CD4-positive, CD25-positive, alpha-beta regulatory T cell (primary cell): ENCODE data around the gene PHTF2. TPM values are rescaled to one million over a fixed set of nuclear protein-coding genes. Genes with fewer than 3 reads are reported as not detected.

Experiments
- ATAC-seq, 2 donors: fragments of 150-1000 bp; cut with Tn5 transposase; one replicate each; pipeline ENCODE4 v1.10.0; 2021; ENCODE audit warnings: low read depth in 2 of 2, moderate number of reproducible peaks in 2 of 2, moderate library complexity in 1 of 2
- DNase-seq, 3 donors: peaks; one replicate each; pipeline versions ENCODE4 v3.0.0 to v3.0.0-alpha.2; 2012 to 2022; ENCODE audit warnings: mixed read lengths in 1 of 3
- H3K27ac ChIP-seq: one replicate; pipeline ENCODE4 v1.7.0; 2013; ENCODE audit warnings: mild to moderate bottlenecking, low read length; ENCODE audit not compliant: insufficient read depth, poor library complexity, severe bottlenecking
- H3K27me3 ChIP-seq: one replicate; pipeline ENCODE4 v1.7.0; 2013; ENCODE audit warnings: low read length; ENCODE audit not compliant: control insufficient read depth, insufficient read depth
- H3K36me3 ChIP-seq: one replicate; pipeline ENCODE4 v1.7.0; 2013; ENCODE audit warnings: mild to moderate bottlenecking, low read length, moderate library complexity; ENCODE audit not compliant: control insufficient read depth, insufficient read depth
- H3K4me1 ChIP-seq: 2 replicates; pipeline ENCODE4 v1.7.0; 2013; ENCODE audit warnings: mild to moderate bottlenecking, low read length; ENCODE audit not compliant: insufficient read depth, control insufficient read depth, poor library complexity, severe bottlenecking
- H3K4me3 ChIP-seq: one replicate; pipeline ENCODE4 v1.7.0; 2013; ENCODE audit warnings: low read depth, mild to moderate bottlenecking, low read length, moderate library complexity
- H3K9me3 ChIP-seq, 2 experiments: 1 replicate in 1 of 2; 2 replicates in 1 of 2; pipeline ENCODE4 v1.7.0; 2013; ENCODE audit warnings: low read length in 2 of 2, mild to moderate bottlenecking in 1 of 2, moderate library complexity in 1 of 2; ENCODE audit not compliant: control insufficient read depth in 2 of 2
- H3K27ac Mint-ChIP-seq, 3 donors: one replicate each; pipeline ENCODE4 v1.8.0; 2020 to 2022; ENCODE audit warnings: mild to moderate bottlenecking in 3 of 3, mixed read lengths in 3 of 3, moderate library complexity in 2 of 3
- H3K27me3 Mint-ChIP-seq: one replicate; pipeline ENCODE4 v1.8.0; 2022; ENCODE audit warnings: mild to moderate bottlenecking, mixed read lengths
- H3K36me3 Mint-ChIP-seq: one replicate; pipeline ENCODE4 v1.8.0; 2020; ENCODE audit warnings: mixed read lengths
- H3K4me1 Mint-ChIP-seq, 4 donors: one replicate each; pipeline ENCODE4 v1.8.0; 2020 to 2022; ENCODE audit warnings: mixed read lengths in 4 of 4, mild to moderate bottlenecking in 1 of 4
- H3K4me3 Mint-ChIP-seq, 4 donors: one replicate each; pipeline ENCODE4 v1.8.0; 2020 to 2022; ENCODE audit warnings: mild to moderate bottlenecking in 4 of 4, mixed read lengths in 4 of 4, moderate library complexity in 3 of 4
- H3K9me3 Mint-ChIP-seq, 7 donors: one replicate each; pipeline ENCODE4 v1.8.0; 2020 to 2022; ENCODE audit warnings: mixed read lengths in 7 of 7, mild to moderate bottlenecking in 3 of 7, moderate library complexity in 2 of 7
- polyA plus RNA-seq, 4 donors: library from polyadenylated mRNA; unstranded; fragments of 300-500 nt; fragmentation: Illumina TruSeq; gene quantifications; one replicate each; pipeline ENCODE4 v1.2.3, GENCODE V29; 2021
- total RNA-seq: library from RNA; stranded (reverse); gene quantifications from one replicate; pipeline ENCODE4 v1.2.3, GENCODE V29; 2022

The PHTF2 gene
- total and polyA plus RNA-seq, 5 donors from 2014 or later, result 25.0 to 77.9 (median 28.9) TPM

- DNase-seq (peak in 1 of 3 donors; percentile 79), ATAC-seq (peak; percentile 46 to 47)
- H3K27me3 ChIP-seq, result no peaks in the 10 kb centered on the region
- peaks cover 12% of the 10 kb centered on the region for H3K36me3 Mint-ChIP-seq
- H3K4me3 ChIP-seq, result peak overlapping the region; percentile 16
- H3K27me3 Mint-ChIP-seq, result no peaks in the 10 kb centered on the region
- peak overlapping the region; percentile 5 for H3K27ac ChIP-seq
- peaks cover 14% of the 10 kb centered on the region for H3K4me1 ChIP-seq
- H3K36me3 ChIP-seq, result peaks cover 10% of the 10 kb centered on the region
- H3K4me1 Mint-ChIP-seq, result peaks cover 16 to 41% (median 35%) of the 10 kb centered on the region in 4 donors
- peak overlapping the region in 3 of 4 donors; percentile 10 to 38 (median 33) for H3K4me3 Mint-ChIP-seq
- H3K9me3 Mint-ChIP-seq, result no peaks in the 10 kb centered on the region
- no peaks in the 10 kb centered on the region for H3K9me3 ChIP-seq
- peak overlapping the region in 1 of 3 donors; percentile 38 for H3K27ac Mint-ChIP-seq
These were observed 98.5 kb downstream of the PHTF2 start for GRCh38 chr7:77897004-77897547.

- Mint-ChIP-seq H3K4me3 (peak overlapping the region in 1 of 4 donors; percentile 78), H3K36me3 (peaks cover 21% of the 10 kb centered on the region), H3K9me3 (no peaks in the 10 kb centered on the region), H3K27ac (no peak overlapping the region), H3K4me1 (peaks cover 19 to 51% (median 48%) of the 10 kb centered on the region in 4 donors), H3K27me3 (no peaks in the 10 kb centered on the region)
- Histone ChIP-seq H3K4me3 (no peak overlapping the region), H3K27ac (no peak overlapping the region), H3K27me3 (no peaks in the 10 kb centered on the region), H3K9me3 (no peaks in the 10 kb centered on the region), H3K4me1 (peaks cover 26% of the 10 kb centered on the region), H3K36me3 (peaks cover 14% of the 10 kb centered on the region)
- ATAC-seq (no peak), DNase-seq (no peak)
These were observed 100.9 kb downstream of the PHTF2 start for GRCh38 chr7:77899516-77899915.

GRCh38 chr7:77903597-77903996 lies 105.0 kb downstream of the PHTF2 start:
- H3K36me3 Mint-ChIP-seq, result peaks cover 21% of the 10 kb centered on the region
- no peaks in the 10 kb centered on the region for H3K27me3 ChIP-seq
- no peaks in the 10 kb centered on the region for H3K9me3 ChIP-seq
- DNase-seq (peak in 1 of 3 donors; percentile 38), ATAC-seq (peak in 1 of 2 donors; percentile 64)
- peaks cover 12% of the 10 kb centered on the region for H3K4me1 ChIP-seq
- H3K4me3 ChIP-seq, result no peak overlapping the region
- H3K9me3 Mint-ChIP-seq, result peaks cover 0 to 1% (median 0%) of the 10 kb centered on the region in 7 donors
- H3K27me3 Mint-ChIP-seq, result no peaks in the 10 kb centered on the region
- H3K27ac Mint-ChIP-seq, result peak overlapping the region in 2 of 3 donors; percentile 30 to 67
- H3K27ac ChIP-seq, result no peak overlapping the region
- H3K36me3 ChIP-seq, result peaks cover 23% of the 10 kb centered on the region
- peaks cover 26 to 51% (median 43%) of the 10 kb centered on the region in 4 donors for H3K4me1 Mint-ChIP-seq
- no peak overlapping the region for H3K4me3 Mint-ChIP-seq

- peaks cover 26 to 45% (median 41%) of the 10 kb centered on the region in 4 donors for H3K4me1 Mint-ChIP-seq
- peaks cover 0 to 1% (median 0%) of the 10 kb centered on the region in 7 donors for H3K9me3 Mint-ChIP-seq
- ATAC-seq (no peak), DNase-seq (no peak)
- Histone ChIP-seq H3K4me3 (no peak overlapping the region), H3K4me1 (peaks cover 12% of the 10 kb centered on the region), H3K9me3 (no peaks in the 10 kb centered on the region), H3K36me3 (peaks cover 26% of the 10 kb centered on the region), H3K27me3 (no peaks in the 10 kb centered on the region), H3K27ac (no peak overlapping the region)
- peaks cover 21% of the 10 kb centered on the region for H3K36me3 Mint-ChIP-seq
- no peak overlapping the region for H3K4me3 Mint-ChIP-seq
- peak overlapping the region in 2 of 3 donors; percentile 30 to 67 for H3K27ac Mint-ChIP-seq
- no peaks in the 10 kb centered on the region for H3K27me3 Mint-ChIP-seq
These were observed 105.7 kb downstream of the PHTF2 start for GRCh38 chr7:77904252-77904651.

GRCh38 chr7:77907281-77907680 lies 108.7 kb downstream of the PHTF2 start:
- H3K36me3 Mint-ChIP-seq, result peaks cover 16% of the 10 kb centered on the region
- peaks cover 23 to 40% (median 27%) of the 10 kb centered on the region in 4 donors for H3K4me1 Mint-ChIP-seq
- H3K27ac Mint-ChIP-seq, result peak overlapping the region in 1 of 3 donors; percentile 51
- DNase-seq (no peak), ATAC-seq (no peak)
- Histone ChIP-seq H3K4me1 (peaks cover 13% of the 10 kb centered on the region), H3K9me3 (no peaks in the 10 kb centered on the region), H3K36me3 (peaks cover 26% of the 10 kb centered on the region), H3K4me3 (no peak overlapping the region), H3K27me3 (no peaks in the 10 kb centered on the region), H3K27ac (no peak overlapping the region)
- peaks cover 0 to 1% (median 0%) of the 10 kb centered on the region in 7 donors for H3K9me3 Mint-ChIP-seq
- H3K4me3 Mint-ChIP-seq, result no peak overlapping the region
- no peaks in the 10 kb centered on the region for H3K27me3 Mint-ChIP-seq

GRCh38 chr7:77908664-77909063 lies 110.1 kb downstream of the PHTF2 start:
- Mint-ChIP-seq H3K4me3 (no peak overlapping the region), H3K9me3 (peaks cover 0 to 1% (median 0%) of the 10 kb centered on the region in 7 donors), H3K27ac (peak overlapping the region; percentile 3 to 61 (median 51)), H3K36me3 (peaks cover 9% of the 10 kb centered on the region), H3K27me3 (no peaks in the 10 kb centered on the region), H3K4me1 (peaks cover 12 to 38% (median 23%) of the 10 kb centered on the region in 4 donors)
- H3K4me3 ChIP-seq, result no peak overlapping the region
- no peaks in the 10 kb centered on the region for H3K9me3 ChIP-seq
- H3K27ac ChIP-seq, result no peak overlapping the region
- H3K27me3 ChIP-seq, result no peaks in the 10 kb centered on the region
- H3K4me1 ChIP-seq, result peaks cover 12% of the 10 kb centered on the region
- no peak for DNase-seq
- no peak for ATAC-seq
- H3K36me3 ChIP-seq, result peaks cover 25% of the 10 kb centered on the region

GRCh38 chr7:77910124-77910523 lies 111.6 kb downstream of the PHTF2 start:
- Histone ChIP-seq H3K36me3 (peaks cover 22% of the 10 kb centered on the region), H3K27me3 (no peaks in the 10 kb centered on the region), H3K4me3 (no peak overlapping the region), H3K4me1 (peaks cover 20% of the 10 kb centered on the region), H3K9me3 (no peaks in the 10 kb centered on the region), H3K27ac (no peak overlapping the region)
- no peak for ATAC-seq
- Mint-ChIP-seq H3K9me3 (peaks cover 0 to 1% (median 0%) of the 10 kb centered on the region in 7 donors), H3K27ac (no peak overlapping the region), H3K27me3 (no peaks in the 10 kb centered on the region), H3K4me3 (no peak overlapping the region), H3K4me1 (peaks cover 10 to 36% (median 24%) of the 10 kb centered on the region in 4 donors), H3K36me3 (peaks cover 13% of the 10 kb centered on the region)
- DNase-seq, result no peak

- peak overlapping the region in 2 of 3 donors; percentile 60 to 72 for H3K27ac Mint-ChIP-seq
- no peaks in the 10 kb centered on the region for H3K27me3 Mint-ChIP-seq
- peaks cover 15 to 30% (median 21%) of the 10 kb centered on the region in 4 donors for H3K4me1 Mint-ChIP-seq
These were observed 113.7 kb downstream of the PHTF2 start for GRCh38 chr7:77912293-77912692.

More at GRCh38 chr7:77912293-77912692, 113.7 kb downstream of the PHTF2 start:
- no peaks in the 10 kb centered on the region for H3K27me3 ChIP-seq
- Mint-ChIP-seq H3K9me3 (no peaks in the 10 kb centered on the region), H3K4me3 (no peak overlapping the region), H3K36me3 (peaks cover 19% of the 10 kb centered on the region)
- H3K36me3 ChIP-seq, result peaks cover 19% of the 10 kb centered on the region
- peaks cover 20% of the 10 kb centered on the region for H3K4me1 ChIP-seq
- H3K9me3 ChIP-seq, result no peaks in the 10 kb centered on the region
- no peak for ATAC-seq
- H3K4me3 ChIP-seq, result no peak overlapping the region
- peak overlapping the region; percentile 24 for H3K27ac ChIP-seq
- DNase-seq, result peak in 1 of 3 donors; percentile 35
